Fibroblast of lung (primary cell): ENCODE data around the gene ROBO1. TPM values are rescaled to one million over a fixed set of nuclear protein-coding genes. Genes with fewer than 3 reads are reported as not detected.

Experiments
- DNase-seq, 2 donors: peaks; one replicate each; pipeline versions ENCODE4 v3.0.0 to v3.0.0-alpha.2; 2010; ENCODE audit warnings: low read depth in 2 of 2
- H2AFZ ChIP-seq: 2 replicates; pipeline ENCODE4 v1.5.1; 2012; ENCODE audit warnings: low read length, control low read depth, inconsistent platforms
- H3K27ac ChIP-seq: 2 replicates; pipeline ENCODE4 v1.5.1; 2011; ENCODE audit warnings: low read length, control low read depth; ENCODE audit not compliant: insufficient read depth
- H3K27me3 ChIP-seq: 2 replicates; pipeline ENCODE4 v1.5.1; 2011; ENCODE audit warnings: mild to moderate bottlenecking, low read length; ENCODE audit not compliant: control insufficient read depth, insufficient read depth
- H3K36me3 ChIP-seq: 2 replicates; pipeline ENCODE4 v1.5.1; 2011; ENCODE audit warnings: low read length; ENCODE audit not compliant: control insufficient read depth, insufficient read depth
- H3K4me1 ChIP-seq: 2 replicates; pipeline ENCODE4 v1.5.1; 2011; ENCODE audit warnings: low read length; ENCODE audit not compliant: control insufficient read depth, insufficient read depth; ENCODE audit errors: extremely low read depth
- H3K4me2 ChIP-seq: 2 replicates; pipeline ENCODE4 v1.5.1; 2011; ENCODE audit warnings: low read length, control low read depth; ENCODE audit not compliant: insufficient read depth; ENCODE audit errors: extremely low read depth
- H3K4me3 ChIP-seq, 4 experiments: fragments of 200-600 bp in 1 of 4; sonication (generic) in 1 of 4; replicated peaks in 1 of 4; 2 replicates each; pipeline ENCODE4 v1.5.1; 2011 to 2016; ENCODE audit warnings: low read length in 4 of 4, low read depth in 3 of 4, mild to moderate bottlenecking in 3 of 4, control low read depth in 2 of 4, inconsistent platforms in 1 of 4, mixed read lengths in 1 of 4; ENCODE audit not compliant: insufficient read depth in 1 of 4; ENCODE audit errors: control extremely low read depth in 1 of 4
- H3K79me2 ChIP-seq: 2 replicates; pipeline ENCODE4 v1.5.1; 2012; ENCODE audit warnings: mild to moderate bottlenecking, low read length, inconsistent platforms; ENCODE audit not compliant: control insufficient read depth, insufficient read depth
- H3K9ac ChIP-seq: 2 replicates; pipeline ENCODE4 v1.5.1; 2011; ENCODE audit warnings: mild to moderate bottlenecking, low read length, control low read depth; ENCODE audit not compliant: insufficient read depth
- H3K9me3 ChIP-seq: 2 replicates; pipeline ENCODE4 v1.5.1; 2012; ENCODE audit warnings: low read depth, low read length; ENCODE audit not compliant: control insufficient read depth, insufficient read depth
- H4K20me1 ChIP-seq: 2 replicates; pipeline ENCODE4 v1.5.1; 2011; ENCODE audit warnings: low read length; ENCODE audit not compliant: control insufficient read depth, insufficient read depth; ENCODE audit errors: extremely low read depth
- CTCF ChIP-seq, 2 donors: IDR thresholded peaks in 1 of 2; conservative IDR thresholded peaks in 1 of 2; 1 replicate in 1 of 2; 2 replicates in 1 of 2; pipeline ENCODE4 v1.5.1; 2011 to 2012; ENCODE audit warnings: low read length in 2 of 2, control low read depth in 1 of 2, inconsistent platforms in 1 of 2, low read depth in 1 of 2, mild to moderate bottlenecking in 1 of 2
- EZH2 ChIP-seq: IDR thresholded peaks from 2 replicates; pipeline ENCODE4 v1.5.1; 2012; ENCODE audit warnings: low read length, control low read depth, mild to moderate bottlenecking; ENCODE audit errors: missing control alignments
- polyA plus RNA-seq, 2 donors: library from polyadenylated mRNA; depleted of rRNA in 1 of 2; stranded (reverse) in 1 of 2; unstranded in 1 of 2; fragments of >200 nt; gene quantifications; 2 replicates each; pipeline ENCODE4 v1.2.1, GENCODE V29; 2011 to 2012; ENCODE audit warnings: missing spikeins in 1 of 2
- total RNA-seq: library from RNA; depleted of rRNA; stranded (reverse); fragments of >200 nt; gene quantifications from 2 replicates; pipeline ENCODE4 v1.2.1, GENCODE V29; 2014

Gene ROBO1
- total and polyA plus RNA-seq, 2 donors (not counting 1 experiment from before 2014, with no cell fraction given) = 53.8 to 104 TPM

DNA sequence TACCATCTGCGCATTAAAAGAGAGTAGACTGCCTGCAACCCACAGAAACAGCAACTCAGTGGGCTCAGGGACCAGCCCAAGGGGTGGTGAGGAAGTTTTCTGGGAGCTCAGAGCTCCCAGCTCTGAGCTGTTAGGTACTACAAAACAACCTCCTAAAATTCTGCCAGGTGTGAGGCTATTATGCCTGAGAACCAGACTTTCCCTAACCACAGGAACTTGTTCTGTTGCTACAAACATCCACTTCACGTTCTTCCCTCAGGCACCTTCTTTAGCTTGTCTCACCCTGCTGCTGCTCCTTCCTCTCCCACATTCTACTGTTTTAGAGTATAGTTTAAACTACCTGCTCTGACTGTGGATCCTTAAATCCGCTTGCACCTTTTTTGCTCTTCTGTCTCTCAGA is 399.4 kb downstream of the ROBO1 start:
- no peak overlapping the region for H3K27ac ChIP-seq
- no peak overlapping the region for H3K4me2 ChIP-seq
- H3K4me3 ChIP-seq = no peak overlapping the region
- H3K9ac ChIP-seq = no peak overlapping the region
- DNase-seq = peak in 1 of 2 donors; percentile 67
- no peaks in the 10 kb centered on the region for H3K36me3 ChIP-seq
- no peak overlapping the region for H2AFZ ChIP-seq
- no peaks in the 10 kb centered on the region for H3K27me3 ChIP-seq
- H3K79me2 ChIP-seq = no peaks in the 10 kb centered on the region
- no peaks in the 10 kb centered on the region for H3K4me1 ChIP-seq
- H3K9me3 ChIP-seq = no peaks in the 10 kb centered on the region
- no peaks in the 10 kb centered on the region for H4K20me1 ChIP-seq
- TF ChIP-seq EZH2 (no peak), CTCF (conservative IDR thresholded peaks at IDR 0.05 in 1 of 2, IDR thresholded peaks at IDR 0.05 in 1 of 2; ENCODE audit: low read depth in 1 of 2, low read length in 2 of 2) (no peak)

- no peak for TF ChIP-seq CTCF (conservative IDR thresholded peaks at IDR 0.05 in 1 of 2, IDR thresholded peaks at IDR 0.05 in 1 of 2; ENCODE audit: low read depth in 1 of 2, low read length in 2 of 2)
- TF ChIP-seq EZH2 = no peak
- no peak overlapping the region for H3K4me2 ChIP-seq
Measured at GRCh38 chr3:79367803-79368202, 400.0 kb downstream of the ROBO1 start.

GRCh38 chr3:79367066-79367465 is 400.7 kb downstream of the ROBO1 start:
- Histone ChIP-seq H3K9ac (no peak overlapping the region), H4K20me1 (no peaks in the 10 kb centered on the region), H3K36me3 (no peaks in the 10 kb centered on the region), H2AFZ (no peak overlapping the region), H3K9me3 (no peaks in the 10 kb centered on the region), H3K27ac (no peak overlapping the region), H3K79me2 (no peaks in the 10 kb centered on the region), H3K4me3 (no peak overlapping the region), H3K27me3 (no peaks in the 10 kb centered on the region), H3K4me1 (no peaks in the 10 kb centered on the region), H3K4me2 (no peak overlapping the region)
- peak; percentile 12 to 87 for DNase-seq
- TF ChIP-seq EZH2 (no peak), CTCF (conservative IDR thresholded peaks at IDR 0.05 in 1 of 2, IDR thresholded peaks at IDR 0.05 in 1 of 2; ENCODE audit: low read depth in 1 of 2, low read length in 2 of 2) (no peak)

More at GRCh38 chr3:79367803-79368202, 400.0 kb downstream of the ROBO1 start:
- H3K79me2 ChIP-seq = no peaks in the 10 kb centered on the region
- H3K36me3 ChIP-seq = no peaks in the 10 kb centered on the region
- DNase-seq = peak in 1 of 2 donors; percentile 18
- no peaks in the 10 kb centered on the region for H3K27me3 ChIP-seq
- no peak overlapping the region for H2AFZ ChIP-seq
- H3K9me3 ChIP-seq = no peaks in the 10 kb centered on the region
- H3K4me1 ChIP-seq = no peaks in the 10 kb centered on the region
- H4K20me1 ChIP-seq = no peaks in the 10 kb centered on the region
- no peak overlapping the region for H3K9ac ChIP-seq
- H3K27ac ChIP-seq = no peak overlapping the region
- H3K4me3 ChIP-seq = no peak overlapping the region
